Measurements from ENCODE around the gene NTS.

NTS gene

DNA sequence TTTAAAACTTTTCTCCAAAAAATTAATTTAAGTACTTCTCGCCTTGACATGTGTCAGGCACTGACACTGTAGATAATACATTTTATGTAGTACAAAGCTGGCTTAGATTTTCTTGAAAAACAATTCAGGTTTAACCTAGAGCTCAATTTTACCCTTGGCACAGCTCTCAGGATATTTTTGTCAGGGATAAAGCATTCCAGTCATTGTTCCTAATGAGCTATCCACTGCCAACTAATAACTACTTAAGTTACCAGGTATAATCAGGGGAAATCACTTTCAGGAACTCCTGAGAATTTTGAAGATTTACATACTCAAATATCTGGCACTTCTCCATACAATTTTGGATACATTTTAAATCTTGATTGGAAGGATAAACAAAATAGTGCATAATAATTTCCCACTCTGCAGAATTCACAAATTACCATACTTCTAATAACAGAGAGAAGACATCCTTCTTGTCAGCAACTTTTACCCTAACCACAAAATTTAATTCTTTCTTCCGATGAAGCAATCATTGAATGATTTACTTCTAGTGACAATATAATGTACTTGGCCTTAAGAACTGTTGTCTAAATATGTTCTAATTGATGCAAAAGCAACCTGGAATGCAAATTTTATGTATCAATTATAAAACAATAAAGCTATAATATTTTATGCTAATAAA lies 42.6 kb upstream of the NTS start:
- Histone ChIP-seq H3K27ac (ENCODE audit: low read depth, low read length) (no peak overlapping the region), H2BK12ac (ENCODE audit: low read length) (no peak overlapping the region), H3K4ac (ENCODE audit: low read depth, low read length) (no peak overlapping the region), H3K18ac (ENCODE audit: low read length) (no peak overlapping the region), H3K9me3 (ENCODE audit: insufficient read depth, low read depth, low read length) (no peaks in the 10 kb centered on the region), H2AFZ (ENCODE audit: insufficient read depth, low read length, poor library complexity) (no peak overlapping the region), H3K36me3 (ENCODE audit: control insufficient read depth in 1 of 2, insufficient read depth in 2 of 2, low read length in 2 of 2) (no peaks in the 10 kb centered on the region), H3K4me3 (ENCODE audit: low read depth, low read length) (no peak overlapping the region), H2BK5ac (ENCODE audit: low read depth, low read length, poor library complexity) (no peak overlapping the region), H3K14ac (ENCODE audit: low read length) (no peak overlapping the region), H3K27me3 (ENCODE audit: insufficient read depth, low read length) (no peaks in the 10 kb centered on the region), H3K79me1 (ENCODE audit: low read length) (no peaks in the 10 kb centered on the region), H3K4me2 (ENCODE audit: low read length) (no peak overlapping the region), H4K12ac (ENCODE audit: low read depth, low read length) (no peak overlapping the region), H3K9ac (ENCODE audit: low read length) (no peak overlapping the region), H4K91ac (ENCODE audit: low read depth, low read length) (no peak overlapping the region), H3K4me1 (ENCODE audit: control insufficient read depth in 1 of 2, insufficient read depth in 2 of 2, low read length in 2 of 2) (peaks cover 1% of the 10 kb centered on the region in 2 experiments), H4K8ac (ENCODE audit: low read depth, low read length) (no peak overlapping the region), H2AK5ac (ENCODE audit: low read length) (no peak overlapping the region), H3K23ac (ENCODE audit: low read length) (no peak overlapping the region), H2BK120ac (ENCODE audit: insufficient read depth, low read length, poor library complexity) (no peak overlapping the region), H3K79me2 (ENCODE audit: control insufficient read depth, insufficient read depth, low read length, poor library complexity) (no peaks in the 10 kb centered on the region)
- WGBS (ENCODE audit: extremely low coverage, insufficient coverage, insufficient read length): no CpG with 5 or more reads among the region's 2 CpGs
- DNase-seq: no peak

DNA sequence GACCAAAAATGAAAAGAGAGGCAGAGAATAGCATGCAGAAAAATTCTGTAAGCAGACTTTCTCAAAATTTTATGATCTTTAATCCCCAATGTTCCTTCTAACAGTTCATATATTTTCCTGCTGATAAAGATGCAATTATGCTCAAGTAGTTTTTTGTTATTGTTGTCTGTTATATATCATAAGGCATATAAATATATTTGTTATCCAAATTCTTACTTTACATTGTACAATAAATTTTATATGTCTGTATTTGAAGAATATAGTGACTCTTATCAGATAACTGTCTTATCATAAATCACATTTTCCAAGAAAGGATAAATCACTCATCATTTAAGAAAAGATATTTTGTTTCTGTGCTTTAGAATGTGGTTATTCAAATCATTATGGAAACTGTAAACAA lies 40.5 kb upstream of the NTS start:
- no peak overlapping the region for H3K9ac ChIP-seq (ENCODE audit: low read length)
- no peak overlapping the region for H3K18ac ChIP-seq (ENCODE audit: low read length)
- H2AFZ ChIP-seq (ENCODE audit: insufficient read depth, low read length, poor library complexity): no peak overlapping the region
- H2BK12ac ChIP-seq (ENCODE audit: low read length): no peak overlapping the region
- no peak overlapping the region for H3K4me2 ChIP-seq (ENCODE audit: low read length)
- H3K27me3 ChIP-seq (ENCODE audit: insufficient read depth, low read length): no peaks in the 10 kb centered on the region
- H2AK5ac ChIP-seq (ENCODE audit: low read length): no peak overlapping the region
- no peaks in the 10 kb centered on the region for H3K79me1 ChIP-seq (ENCODE audit: low read length)
- H3K4me1 ChIP-seq (ENCODE audit: control insufficient read depth in 1 of 2, insufficient read depth in 2 of 2, low read length in 2 of 2): peaks cover 5 to 7% of the 10 kb centered on the region in 2 experiments
- no peak overlapping the region for H3K23ac ChIP-seq (ENCODE audit: low read length)
- no peak overlapping the region for H2BK120ac ChIP-seq (ENCODE audit: insufficient read depth, low read length, poor library complexity)
- no peaks in the 10 kb centered on the region for H3K9me3 ChIP-seq (ENCODE audit: insufficient read depth, low read depth, low read length)
- H4K8ac ChIP-seq (ENCODE audit: low read depth, low read length): no peak overlapping the region
- DNase-seq: no peak
- H3K4me3 ChIP-seq (ENCODE audit: low read depth, low read length): no peak overlapping the region
- H4K91ac ChIP-seq (ENCODE audit: low read depth, low read length): no peak overlapping the region
- H3K27ac ChIP-seq (ENCODE audit: low read depth, low read length): no peak overlapping the region
- H3K36me3 ChIP-seq (ENCODE audit: control insufficient read depth in 1 of 2, insufficient read depth in 2 of 2, low read length in 2 of 2): no peaks in the 10 kb centered on the region
- H2BK5ac ChIP-seq (ENCODE audit: low read depth, low read length, poor library complexity): no peak overlapping the region
- no peaks in the 10 kb centered on the region for H3K79me2 ChIP-seq (ENCODE audit: control insufficient read depth, insufficient read depth, low read length, poor library complexity)
- H3K4ac ChIP-seq (ENCODE audit: low read depth, low read length): no peak overlapping the region
- no peak overlapping the region for H3K14ac ChIP-seq (ENCODE audit: low read length)
- no peak overlapping the region for H4K12ac ChIP-seq (ENCODE audit: low read depth, low read length)

DNA sequence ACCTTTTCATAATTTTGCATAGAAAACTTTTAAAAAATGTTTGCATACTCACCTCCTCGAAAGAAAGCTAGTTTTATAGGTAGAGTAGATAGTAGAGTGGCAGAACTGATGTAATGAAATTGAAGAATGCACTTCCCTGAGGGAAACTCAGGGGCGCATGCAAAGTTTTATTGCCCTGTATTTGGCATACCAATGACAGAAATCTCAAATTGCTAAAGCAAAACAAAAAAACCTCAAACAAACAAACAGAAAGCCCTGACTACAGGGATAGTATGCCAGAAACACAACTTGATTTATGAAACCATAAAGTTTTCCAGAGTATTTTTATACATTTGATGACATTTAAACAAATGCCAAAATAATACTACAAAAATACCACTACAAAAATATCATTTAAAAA lies 39.7 kb upstream of the NTS start:
- Histone ChIP-seq H3K4me1 (ENCODE audit: control insufficient read depth in 1 of 2, insufficient read depth in 2 of 2, low read length in 2 of 2) (peaks cover 5 to 7% of the 10 kb centered on the region in 2 experiments), H4K91ac (ENCODE audit: low read depth, low read length) (no peak overlapping the region), H3K18ac (ENCODE audit: low read length) (no peak overlapping the region), H3K4me2 (ENCODE audit: low read length) (no peak overlapping the region), H3K9ac (ENCODE audit: low read length) (no peak overlapping the region), H3K4ac (ENCODE audit: low read depth, low read length) (no peak overlapping the region), H3K4me3 (ENCODE audit: low read depth, low read length) (no peak overlapping the region), H3K14ac (ENCODE audit: low read length) (no peak overlapping the region), H3K79me1 (ENCODE audit: low read length) (no peaks in the 10 kb centered on the region), H3K9me3 (ENCODE audit: insufficient read depth, low read depth, low read length) (no peaks in the 10 kb centered on the region), H2AK5ac (ENCODE audit: low read length) (no peak overlapping the region), H3K79me2 (ENCODE audit: control insufficient read depth, insufficient read depth, low read length, poor library complexity) (no peaks in the 10 kb centered on the region), H4K12ac (ENCODE audit: low read depth, low read length) (no peak overlapping the region), H2BK120ac (ENCODE audit: insufficient read depth, low read length, poor library complexity) (no peak overlapping the region), H2BK12ac (ENCODE audit: low read length) (no peak overlapping the region), H2AFZ (ENCODE audit: insufficient read depth, low read length, poor library complexity) (no peak overlapping the region), H3K27ac (ENCODE audit: low read depth, low read length) (no peak overlapping the region), H3K23ac (ENCODE audit: low read length) (no peak overlapping the region), H3K36me3 (ENCODE audit: control insufficient read depth in 1 of 2, insufficient read depth in 2 of 2, low read length in 2 of 2) (no peaks in the 10 kb centered on the region), H2BK5ac (ENCODE audit: low read depth, low read length, poor library complexity) (no peak overlapping the region), H4K8ac (ENCODE audit: low read depth, low read length) (no peak overlapping the region), H3K27me3 (ENCODE audit: insufficient read depth, low read length) (no peaks in the 10 kb centered on the region)
- WGBS (ENCODE audit: extremely low coverage, insufficient coverage, insufficient read length): no CpG with 5 or more reads among the region's 2 CpGs
- DNase-seq: no peak

DNA sequence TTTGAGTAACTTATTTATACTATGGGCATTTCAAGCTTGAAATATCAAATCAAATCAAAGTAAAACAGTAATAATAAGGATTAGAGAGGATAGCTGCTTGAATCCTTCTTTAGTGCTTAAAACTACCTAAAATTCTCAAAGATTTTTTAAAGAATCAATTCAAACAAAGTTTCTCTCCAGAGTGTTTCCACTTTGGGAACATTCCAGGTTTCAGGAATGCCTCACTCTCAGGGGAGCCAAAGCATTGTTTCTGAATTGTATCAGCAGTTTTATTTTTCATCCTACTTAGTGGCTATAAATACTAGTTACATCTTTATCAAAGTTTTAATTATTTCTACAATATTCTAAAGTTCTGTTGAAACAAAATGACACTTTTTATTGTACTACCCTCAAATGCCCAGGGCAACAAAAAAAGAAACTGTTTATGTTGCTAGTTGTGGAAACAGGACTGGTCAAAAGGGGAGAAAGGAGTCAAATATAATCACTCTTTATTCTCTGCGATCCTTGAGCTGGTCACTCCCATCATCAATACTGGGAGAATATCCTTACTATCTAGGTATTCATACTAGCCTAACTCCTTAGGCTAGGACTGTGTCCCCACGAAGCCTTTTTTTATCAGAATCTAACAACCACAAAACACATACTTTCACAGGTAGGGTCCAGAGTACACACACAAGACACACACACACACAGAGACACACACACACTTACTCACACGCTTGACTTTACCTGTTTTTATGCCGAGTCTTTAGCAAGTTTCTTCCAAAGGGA lies 38.5 kb upstream of the NTS start:
- no peak overlapping the region for H3K4me3 ChIP-seq (ENCODE audit: low read depth, low read length)
- H3K36me3 ChIP-seq (ENCODE audit: control insufficient read depth in 1 of 2, insufficient read depth in 2 of 2, low read length in 2 of 2): no peaks in the 10 kb centered on the region
- H3K4me1 ChIP-seq (ENCODE audit: control insufficient read depth in 1 of 2, insufficient read depth in 2 of 2, low read length in 2 of 2): peaks cover 5 to 7% of the 10 kb centered on the region in 2 experiments
- H2AK5ac ChIP-seq (ENCODE audit: low read length): no peak overlapping the region
- H4K91ac ChIP-seq (ENCODE audit: low read depth, low read length): no peak overlapping the region
- peak overlapping the region; percentile 64 for H3K4me2 ChIP-seq (ENCODE audit: low read length)
- H3K14ac ChIP-seq (ENCODE audit: low read length): no peak overlapping the region
- no peak overlapping the region for H2BK120ac ChIP-seq (ENCODE audit: insufficient read depth, low read length, poor library complexity)
- no peak overlapping the region for H3K4ac ChIP-seq (ENCODE audit: low read depth, low read length)
- H3K23ac ChIP-seq (ENCODE audit: low read length): no peak overlapping the region
- peak overlapping the region; percentile 40 for H3K27ac ChIP-seq (ENCODE audit: low read depth, low read length)
- no peaks in the 10 kb centered on the region for H3K27me3 ChIP-seq (ENCODE audit: insufficient read depth, low read length)
- no peaks in the 10 kb centered on the region for H3K79me2 ChIP-seq (ENCODE audit: control insufficient read depth, insufficient read depth, low read length, poor library complexity)
- H3K9me3 ChIP-seq (ENCODE audit: insufficient read depth, low read depth, low read length): no peaks in the 10 kb centered on the region
- DNase-seq: no peak
- no CpG with 5 or more reads among the region's 4 CpGs for WGBS (ENCODE audit: extremely low coverage, insufficient coverage, insufficient read length)
- H2BK5ac ChIP-seq (ENCODE audit: low read depth, low read length, poor library complexity): peak overlapping the region; percentile 31
- H4K12ac ChIP-seq (ENCODE audit: low read depth, low read length): no peak overlapping the region
- no peak overlapping the region for H4K8ac ChIP-seq (ENCODE audit: low read depth, low read length)
- H3K18ac ChIP-seq (ENCODE audit: low read length): no peak overlapping the region
- H3K9ac ChIP-seq (ENCODE audit: low read length): no peak overlapping the region
- H2BK12ac ChIP-seq (ENCODE audit: low read length): no peak overlapping the region
- no peak overlapping the region for H2AFZ ChIP-seq (ENCODE audit: insufficient read depth, low read length, poor library complexity)
- no peaks in the 10 kb centered on the region for H3K79me1 ChIP-seq (ENCODE audit: low read length)
